Spleen (tissue), 11 donors: ENCODE measurements around the gene COL4A2. TPM values are rescaled to one million over a fixed set of nuclear protein-coding genes. Genes with fewer than 3 reads are reported as not detected.

Experiments
- DNase-seq: peaks from one replicate; pipeline ENCODE4 v3.0.0-alpha.2; 2020
- H3K27ac ChIP-seq, 8 donors: fragments of 200-600 bp; sonication (generic) in 7 of 8; 1 replicate in 4 of 8; 2 replicates in 4 of 8; pipeline versions ENCODE4 v1.5.0 to v1.8.0; 2016 to 2021; ENCODE audit warnings: inconsistent platforms in 4 of 8, mild to moderate bottlenecking in 4 of 8, moderate library complexity in 1 of 8
- H3K27me3 ChIP-seq, 7 donors: fragments of 200-600 bp; sonication (generic) in 6 of 7; replicated peaks in 1 of 7; 1 replicate in 4 of 7; 2 replicates in 3 of 7; pipeline versions ENCODE4 v1.5.0 to v1.8.0; 2016 to 2021; ENCODE audit warnings: inconsistent platforms in 3 of 7, mild to moderate bottlenecking in 1 of 7
- H3K36me3 ChIP-seq, 6 donors: fragments of 200-600 bp; sonication (generic) in 5 of 6; 1 replicate in 4 of 6; 2 replicates in 2 of 6; pipeline versions ENCODE4 v1.5.0 to v1.8.0; 2016 to 2021; ENCODE audit warnings: inconsistent platforms in 2 of 6
- H3K4me1 ChIP-seq, 6 donors: fragments of 200-600 bp; sonication (generic) in 5 of 6; 1 replicate in 3 of 6; 2 replicates in 3 of 6; pipeline versions ENCODE4 v1.5.0 to v1.8.0; 2016 to 2021; ENCODE audit warnings: inconsistent platforms in 3 of 6
- H3K4me3 ChIP-seq, 8 donors: fragments of 200-600 bp; sonication (generic) in 7 of 8; 1 replicate in 4 of 8; 2 replicates in 4 of 8; pipeline versions ENCODE4 v1.5.0 to v1.8.0; 2016 to 2021; ENCODE audit warnings: inconsistent platforms in 4 of 8, mild to moderate bottlenecking in 4 of 8, moderate library complexity in 2 of 8
- H3K9me3 ChIP-seq, 8 donors: fragments of 200-600 bp; sonication (generic) in 7 of 8; 1 replicate in 4 of 8; 2 replicates in 4 of 8; pipeline versions ENCODE4 v1.5.0 to v1.8.0; 2016 to 2021; ENCODE audit warnings: inconsistent platforms in 4 of 8
- POLR2A ChIP-seq, 3 donors: fragments of 450-650 bp; IDR thresholded peaks; one replicate each; pipeline ENCODE4 v1.5.1; 2017; ENCODE audit warnings: antibody characterized with exemption in 3 of 3, mild to moderate bottlenecking in 1 of 3
- POLR2AphosphoS5 ChIP-seq, 3 donors: sonication (generic); formaldehyde crosslinking; IDR thresholded peaks; one replicate each; pipeline ENCODE4 v1.5.1; 2017; ENCODE audit warnings: antibody characterized with exemption in 3 of 3
- WGBS, 5 donors: extraction: QIAGEN DNeasy Blood & Tissue Kit in 3 of 5; methylation state at CpG; one replicate each; pipeline versions ENCODE4 v1.1.5 to v1.1.7; 2013 to 2018; 5-methylcytosine and 5-hydroxymethylcytosine counted together
- intact Hi-C: fragments of 100-400 bp; cut with DNase I; formaldehyde crosslinking; loops from one replicate; pipeline ENCODE4 v1.15.0; 2023; ENCODE audit warnings: low total_unique reads
- polyA plus RNA-seq, 3 donors: library from polyadenylated mRNA; stranded (reverse); fragments of 200-250 nt; gene quantifications; one replicate each; pipeline ENCODE4 v1.2.1, GENCODE V29; 2013
- total RNA-seq, 7 donors: library from RNA; depleted of rRNA in 3 of 7; stranded (reverse); fragments of >200 nt in 3 of 7; fragmentation: NEBNext Ultra II Directional in 4 of 7; extraction: Animal tissue kit (Norgen Biotek cat#: 25700) in 4 of 7; gene quantifications; one replicate each; pipeline versions ENCODE4 v1.1.0 to v1.2.1, GENCODE V29; 2016 to 2021
- TF ChIP-seq, protein P1 (sequence below), 11 experiments: fragments of 200-600 bp in 7 of 11; fragments of 450-650 bp in 4 of 11; sonication (generic) in 4 of 11; IDR thresholded peaks in 8 of 11; conservative IDR thresholded peaks in 3 of 11; 1 replicate in 7 of 11; 2 replicates in 4 of 11; pipeline versions ENCODE4 v1.4.0 to v1.8.0; 2016 to 2021; ENCODE audit warnings: antibody characterized with exemption in 11 of 11, inconsistent platforms in 4 of 11, mild to moderate bottlenecking in 1 of 11
- donor health status: healthy with polysubstance abuse.
- donor health status: DM: no; HTN: no; CAD: no; lungs with moderate emphysema.
- donor health status: DM: no; HTN: no; CAD: no.
- donor health status: Bipolar disorder and iron deficiency.
- donor health status: healthy.
- donor health status: DM: no; HTN: no; CAD: no.
- donor health status: DM: yes; HTN: yes; CAD: no.

The COL4A2 gene
- total and polyA plus RNA-seq, 10 donors = 52.6 to 712 (median 337) TPM

GRCh38 chr13:110442930-110443621 is 136.0 kb downstream of the COL4A2 start:
- WGBS, 5 donors = 47 to 71% (median 62%) methylated on average over 10 of the region's 10 CpGs
- Histone ChIP-seq H3K4me1 (peaks cover 4 to 28% (median 18%) of the 10 kb centered on the region in 6 donors), H3K4me3 (no peak overlapping the region), H3K27me3 (peaks cover 0 to 26% (median 0%) of the 10 kb centered on the region in 7 donors), H3K9me3 (no peaks in the 10 kb centered on the region), H3K27ac (peak overlapping the region; percentile 16 to 69 (median 52)), H3K36me3 (peaks cover 0 to 72% (median 8%) of the 10 kb centered on the region in 6 donors)
- DNase-seq = no peak
- no peak for TF ChIP-seq POLR2AphosphoS5 (IDR thresholded peaks at IDR 0.05)
- no peak for TF ChIP-seq POLR2A (IDR thresholded peaks at IDR 0.05)
- TF ChIP-seq, protein P1, sequence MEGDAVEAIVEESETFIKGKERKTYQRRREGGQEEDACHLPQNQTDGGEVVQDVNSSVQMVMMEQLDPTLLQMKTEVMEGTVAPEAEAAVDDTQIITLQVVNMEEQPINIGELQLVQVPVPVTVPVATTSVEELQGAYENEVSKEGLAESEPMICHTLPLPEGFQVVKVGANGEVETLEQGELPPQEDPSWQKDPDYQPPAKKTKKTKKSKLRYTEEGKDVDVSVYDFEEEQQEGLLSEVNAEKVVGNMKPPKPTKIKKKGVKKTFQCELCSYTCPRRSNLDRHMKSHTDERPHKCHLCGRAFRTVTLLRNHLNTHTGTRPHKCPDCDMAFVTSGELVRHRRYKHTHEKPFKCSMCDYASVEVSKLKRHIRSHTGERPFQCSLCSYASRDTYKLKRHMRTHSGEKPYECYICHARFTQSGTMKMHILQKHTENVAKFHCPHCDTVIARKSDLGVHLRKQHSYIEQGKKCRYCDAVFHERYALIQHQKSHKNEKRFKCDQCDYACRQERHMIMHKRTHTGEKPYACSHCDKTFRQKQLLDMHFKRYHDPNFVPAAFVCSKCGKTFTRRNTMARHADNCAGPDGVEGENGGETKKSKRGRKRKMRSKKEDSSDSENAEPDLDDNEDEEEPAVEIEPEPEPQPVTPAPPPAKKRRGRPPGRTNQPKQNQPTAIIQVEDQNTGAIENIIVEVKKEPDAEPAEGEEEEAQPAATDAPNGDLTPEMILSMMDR (IDR thresholded peaks at IDR 0.05 in 8 of 11, conservative IDR thresholded peaks at IDR 0.05 in 3 of 11) = no peak
- intact Hi-C loops = no loop called here

GRCh38 chr13:110443622-110444225 is 136.6 kb downstream of the COL4A2 start:
- Histone ChIP-seq H3K4me3 (no peak overlapping the region), H3K4me1 (peaks cover 4 to 28% (median 18%) of the 10 kb centered on the region in 6 donors), H3K9me3 (no peaks in the 10 kb centered on the region), H3K36me3 (peaks cover 0 to 71% (median 7%) of the 10 kb centered on the region in 6 donors), H3K27me3 (peaks cover 0 to 26% (median 0%) of the 10 kb centered on the region in 7 donors), H3K27ac (peak overlapping the region in 7 of 8 donors; percentile 16 to 69 (median 53))
- intact Hi-C loops = no loop called here
- WGBS, 5 donors = 53 to 71% (median 68%) methylated on average over 12 of the region's 12 CpGs
- TF ChIP-seq POLR2AphosphoS5 (IDR thresholded peaks at IDR 0.05) (peak in 1 of 3 donors; percentile 32), POLR2A (IDR thresholded peaks at IDR 0.05) (no peak)
- TF ChIP-seq, protein P1 (IDR thresholded peaks at IDR 0.05 in 8 of 11, conservative IDR thresholded peaks at IDR 0.05 in 3 of 11) = no peak
- DNase-seq = no peak

DNA sequence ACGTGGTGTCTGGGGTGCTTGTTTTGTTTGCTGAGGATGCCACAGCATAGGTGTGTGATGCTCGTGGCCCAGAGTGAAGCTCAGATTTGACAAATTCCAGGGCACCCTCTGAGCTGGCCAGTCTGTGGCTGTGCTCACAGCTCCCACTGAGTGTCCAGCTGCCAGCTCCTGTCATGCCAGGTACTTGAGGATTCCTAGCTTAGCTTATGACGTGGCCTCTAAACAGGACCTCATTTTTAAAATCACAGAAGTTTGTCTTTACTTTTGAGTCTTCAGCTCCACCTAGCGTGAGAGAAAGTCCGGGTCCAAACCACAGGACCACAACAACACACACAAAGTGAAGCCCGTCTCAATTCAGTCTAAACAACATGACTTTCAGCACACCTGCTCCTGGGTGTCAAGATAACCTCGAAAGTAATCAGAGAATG is 137.2 kb downstream of the COL4A2 start:
- intact Hi-C loops = no loop called here
- peaks cover 4 to 28% (median 18%) of the 10 kb centered on the region in 6 donors for H3K4me1 ChIP-seq
- no peak overlapping the region for H3K4me3 ChIP-seq
- 53 to 70% (median 57%) methylated on average over 7 of the region's 7 CpGs for WGBS, 5 donors
- no peak for DNase-seq
- H3K27me3 ChIP-seq = peaks cover 0 to 21% (median 0%) of the 10 kb centered on the region in 7 donors
- peak overlapping the region in 4 of 8 donors; percentile 53 to 69 (median 66) for H3K27ac ChIP-seq
- TF ChIP-seq, protein P1 (IDR thresholded peaks at IDR 0.05 in 8 of 11, conservative IDR thresholded peaks at IDR 0.05 in 3 of 11) = peak in 5 of 11 experiments; percentile 16 to 37 (median 30)
- TF ChIP-seq POLR2AphosphoS5 (IDR thresholded peaks at IDR 0.05) = no peak
- H3K9me3 ChIP-seq = no peaks in the 10 kb centered on the region
- H3K36me3 ChIP-seq = peaks cover 0 to 72% (median 7%) of the 10 kb centered on the region in 6 donors

DNA sequence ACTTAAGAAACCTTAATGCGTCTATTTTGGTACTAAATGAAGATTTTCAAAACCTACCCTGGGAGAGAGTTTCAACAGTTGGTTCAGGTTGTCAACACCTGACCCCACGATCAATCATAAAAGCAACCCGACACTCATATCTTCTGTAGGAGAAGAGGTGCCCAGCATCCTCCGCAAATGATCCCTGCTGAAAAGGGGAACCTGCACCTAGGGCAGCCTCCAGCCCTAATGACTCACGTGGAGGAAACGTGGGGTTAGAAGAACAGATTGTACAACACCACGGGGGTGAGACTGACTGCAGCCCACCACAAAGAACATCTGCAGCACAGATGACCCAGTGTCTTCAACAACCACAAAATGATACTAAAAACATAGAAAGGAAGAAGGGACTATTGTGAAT is 138.1 kb downstream of the COL4A2 start:
- H3K27me3 ChIP-seq = peaks cover 0 to 18% (median 0%) of the 10 kb centered on the region in 7 donors
- H3K36me3 ChIP-seq = peaks cover 0 to 72% (median 7%) of the 10 kb centered on the region in 6 donors
- H3K27ac ChIP-seq = peak overlapping the region in 1 of 8 donors; percentile 2
- intact Hi-C loops = no loop called here
- H3K9me3 ChIP-seq = no peaks in the 10 kb centered on the region
- no peak overlapping the region for H3K4me3 ChIP-seq
- TF ChIP-seq POLR2A (IDR thresholded peaks at IDR 0.05) (no peak), POLR2AphosphoS5 (IDR thresholded peaks at IDR 0.05) (no peak)
- TF ChIP-seq, protein P1 (IDR thresholded peaks at IDR 0.05 in 8 of 11, conservative IDR thresholded peaks at IDR 0.05 in 3 of 11) = no peak
- WGBS, 5 donors = 37 to 55% (median 40%) methylated on average over 7 of the region's 7 CpGs
- H3K4me1 ChIP-seq = peaks cover 4 to 28% (median 18%) of the 10 kb centered on the region in 6 donors
- no peak for DNase-seq
